Vagina (tissue), 2 donors: ENCODE results near the gene NR3C2.

Source experiments
- POLR2AphosphoS5 ChIP-seq, 2 donors: sonication (generic); formaldehyde crosslinking; IDR thresholded peaks; one replicate each; pipeline ENCODE4 v1.9.0; 2017; ENCODE audit warnings: antibody characterized with exemption in 2 of 2, mild to moderate bottlenecking in 2 of 2, low read depth in 1 of 2; ENCODE audit not compliant: insufficient read depth in 1 of 2
- TF ChIP-seq, protein P1 (sequence below), 3 experiments: fragments of 450-650 bp in 2 of 3; fragments of 200-600 bp in 1 of 3; sonication (generic) in 1 of 3; IDR thresholded peaks; one replicate each; pipeline ENCODE4 v1.5.1; 2017 to 2019; ENCODE audit warnings: antibody characterized with exemption in 3 of 3, mild to moderate bottlenecking in 2 of 3, moderate library complexity in 2 of 3

DNA sequence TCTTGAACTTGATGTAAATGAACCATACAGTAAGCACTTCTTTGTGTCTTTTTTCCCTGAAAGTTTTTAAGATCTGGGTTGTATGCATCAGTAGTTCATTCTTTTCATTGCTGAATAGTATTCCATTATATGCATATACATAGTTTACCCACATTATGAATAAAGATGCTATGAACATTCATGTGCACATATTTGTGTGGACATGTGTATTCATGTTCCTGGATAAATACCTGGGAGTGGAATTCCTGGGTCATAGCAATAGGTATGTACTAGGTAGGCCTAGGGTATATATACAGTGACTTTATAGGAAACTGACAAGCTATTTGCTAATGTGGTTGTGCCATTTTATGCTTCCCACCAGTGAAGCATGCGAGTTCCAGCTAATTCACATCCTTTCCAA is 215.9 kb downstream of the NR3C2 start:
- TF ChIP-seq, protein P1, sequence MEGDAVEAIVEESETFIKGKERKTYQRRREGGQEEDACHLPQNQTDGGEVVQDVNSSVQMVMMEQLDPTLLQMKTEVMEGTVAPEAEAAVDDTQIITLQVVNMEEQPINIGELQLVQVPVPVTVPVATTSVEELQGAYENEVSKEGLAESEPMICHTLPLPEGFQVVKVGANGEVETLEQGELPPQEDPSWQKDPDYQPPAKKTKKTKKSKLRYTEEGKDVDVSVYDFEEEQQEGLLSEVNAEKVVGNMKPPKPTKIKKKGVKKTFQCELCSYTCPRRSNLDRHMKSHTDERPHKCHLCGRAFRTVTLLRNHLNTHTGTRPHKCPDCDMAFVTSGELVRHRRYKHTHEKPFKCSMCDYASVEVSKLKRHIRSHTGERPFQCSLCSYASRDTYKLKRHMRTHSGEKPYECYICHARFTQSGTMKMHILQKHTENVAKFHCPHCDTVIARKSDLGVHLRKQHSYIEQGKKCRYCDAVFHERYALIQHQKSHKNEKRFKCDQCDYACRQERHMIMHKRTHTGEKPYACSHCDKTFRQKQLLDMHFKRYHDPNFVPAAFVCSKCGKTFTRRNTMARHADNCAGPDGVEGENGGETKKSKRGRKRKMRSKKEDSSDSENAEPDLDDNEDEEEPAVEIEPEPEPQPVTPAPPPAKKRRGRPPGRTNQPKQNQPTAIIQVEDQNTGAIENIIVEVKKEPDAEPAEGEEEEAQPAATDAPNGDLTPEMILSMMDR (IDR thresholded peaks at IDR 0.05), result no peak
- no peak for TF ChIP-seq POLR2AphosphoS5 (IDR thresholded peaks at IDR 0.05; ENCODE audit: insufficient read depth in 1 of 2, low read depth in 1 of 2)
